ENCODE measurements around the gene DAGLB.

DNA sequence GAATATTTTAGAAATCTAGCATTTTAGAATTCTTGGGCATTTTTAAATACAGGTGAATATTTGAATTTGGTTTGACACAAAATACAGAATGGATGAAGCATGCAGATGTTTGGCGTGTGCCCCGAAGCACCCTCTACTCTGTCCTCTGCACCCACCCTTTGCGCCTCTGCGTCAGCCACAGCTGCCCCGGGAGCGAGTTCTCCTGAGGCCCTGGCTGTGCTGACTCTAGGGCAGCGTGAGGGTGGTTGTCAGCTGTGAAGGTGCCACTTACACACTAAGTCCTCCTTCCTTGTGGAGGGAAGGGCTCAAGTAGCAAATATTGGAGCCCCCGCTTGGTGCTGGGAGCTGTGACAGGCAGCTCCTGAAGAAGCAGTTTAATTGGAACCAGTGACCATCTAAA is 48.4 kb downstream of the DAGLB start:
- TF ChIP-seq, protein P1, sequence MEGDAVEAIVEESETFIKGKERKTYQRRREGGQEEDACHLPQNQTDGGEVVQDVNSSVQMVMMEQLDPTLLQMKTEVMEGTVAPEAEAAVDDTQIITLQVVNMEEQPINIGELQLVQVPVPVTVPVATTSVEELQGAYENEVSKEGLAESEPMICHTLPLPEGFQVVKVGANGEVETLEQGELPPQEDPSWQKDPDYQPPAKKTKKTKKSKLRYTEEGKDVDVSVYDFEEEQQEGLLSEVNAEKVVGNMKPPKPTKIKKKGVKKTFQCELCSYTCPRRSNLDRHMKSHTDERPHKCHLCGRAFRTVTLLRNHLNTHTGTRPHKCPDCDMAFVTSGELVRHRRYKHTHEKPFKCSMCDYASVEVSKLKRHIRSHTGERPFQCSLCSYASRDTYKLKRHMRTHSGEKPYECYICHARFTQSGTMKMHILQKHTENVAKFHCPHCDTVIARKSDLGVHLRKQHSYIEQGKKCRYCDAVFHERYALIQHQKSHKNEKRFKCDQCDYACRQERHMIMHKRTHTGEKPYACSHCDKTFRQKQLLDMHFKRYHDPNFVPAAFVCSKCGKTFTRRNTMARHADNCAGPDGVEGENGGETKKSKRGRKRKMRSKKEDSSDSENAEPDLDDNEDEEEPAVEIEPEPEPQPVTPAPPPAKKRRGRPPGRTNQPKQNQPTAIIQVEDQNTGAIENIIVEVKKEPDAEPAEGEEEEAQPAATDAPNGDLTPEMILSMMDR (conservative IDR thresholded peaks at IDR 0.05; ENCODE audit: low read depth, low read length), result no peak
- TF ChIP-seq MAZ (IDR thresholded peaks at IDR 0.05; ENCODE audit: borderline replicate concordance, low read depth, low read length), result no peak

Measured in IMR-90 (cell line).